Measurements from ENCODE around the gene TMEM82.

TMEM82 gene

DNA sequence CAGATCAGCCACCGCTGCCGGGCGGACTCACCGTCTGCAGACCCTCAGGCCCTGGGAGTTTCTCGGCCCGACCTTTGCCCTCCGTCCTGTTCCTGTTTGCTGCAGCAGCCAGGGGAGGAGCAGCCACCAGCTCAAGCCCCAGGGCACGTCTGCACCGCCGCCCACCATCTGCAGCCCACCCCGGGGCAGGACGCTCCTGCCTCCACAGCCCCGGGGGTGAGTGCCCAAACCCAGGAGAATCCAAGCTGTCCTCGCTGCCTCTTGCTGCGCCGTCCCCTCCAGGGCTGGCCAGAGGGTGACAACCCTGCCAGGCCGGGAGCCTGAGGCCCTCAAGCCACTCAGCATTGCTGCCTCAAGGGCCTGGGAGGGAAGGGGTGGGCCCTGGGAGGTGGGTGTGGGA, 7.4 kb upstream of the TMEM82 start:
- TF ChIP-seq, protein P1, sequence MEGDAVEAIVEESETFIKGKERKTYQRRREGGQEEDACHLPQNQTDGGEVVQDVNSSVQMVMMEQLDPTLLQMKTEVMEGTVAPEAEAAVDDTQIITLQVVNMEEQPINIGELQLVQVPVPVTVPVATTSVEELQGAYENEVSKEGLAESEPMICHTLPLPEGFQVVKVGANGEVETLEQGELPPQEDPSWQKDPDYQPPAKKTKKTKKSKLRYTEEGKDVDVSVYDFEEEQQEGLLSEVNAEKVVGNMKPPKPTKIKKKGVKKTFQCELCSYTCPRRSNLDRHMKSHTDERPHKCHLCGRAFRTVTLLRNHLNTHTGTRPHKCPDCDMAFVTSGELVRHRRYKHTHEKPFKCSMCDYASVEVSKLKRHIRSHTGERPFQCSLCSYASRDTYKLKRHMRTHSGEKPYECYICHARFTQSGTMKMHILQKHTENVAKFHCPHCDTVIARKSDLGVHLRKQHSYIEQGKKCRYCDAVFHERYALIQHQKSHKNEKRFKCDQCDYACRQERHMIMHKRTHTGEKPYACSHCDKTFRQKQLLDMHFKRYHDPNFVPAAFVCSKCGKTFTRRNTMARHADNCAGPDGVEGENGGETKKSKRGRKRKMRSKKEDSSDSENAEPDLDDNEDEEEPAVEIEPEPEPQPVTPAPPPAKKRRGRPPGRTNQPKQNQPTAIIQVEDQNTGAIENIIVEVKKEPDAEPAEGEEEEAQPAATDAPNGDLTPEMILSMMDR (IDR thresholded peaks at IDR 0.05; ENCODE audit: control insufficient read depth, extremely low read depth, insufficient read depth), result no peak
- no peak overlapping the region for H3K4me3 ChIP-seq (ENCODE audit: low read depth, low read length)
- no peak for DNase-seq (ENCODE audit: low read depth)

GRCh38 chr1:15735304-15736037, 6.8 kb upstream of the TMEM82 start:
- H3K4me3 ChIP-seq (ENCODE audit: low read depth, low read length), result no peak overlapping the region
- TF ChIP-seq, protein P1 (IDR thresholded peaks at IDR 0.05; ENCODE audit: control insufficient read depth, extremely low read depth, insufficient read depth), result no peak
- DNase-seq (ENCODE audit: low read depth), result no peak

GRCh38 chr1:15736038-15736891, 6.0 kb upstream of the TMEM82 start, which contains the start of gene SLC25A34:
TSS of gene SLC25A34 (plus strand) at chr1:15736258. CDS start at chr1:15736486, 228 bp downstream.
- TF ChIP-seq, protein P1 (IDR thresholded peaks at IDR 0.05; ENCODE audit: control insufficient read depth, extremely low read depth, insufficient read depth), result no peak

GRCh38 chr1:15736892-15737261, 5.4 kb upstream of the TMEM82 start:
- no peak for DNase-seq (ENCODE audit: low read depth)
- TF ChIP-seq, protein P1 (IDR thresholded peaks at IDR 0.05; ENCODE audit: control insufficient read depth, extremely low read depth, insufficient read depth), result no peak
- no peak overlapping the region for H3K4me3 ChIP-seq (ENCODE audit: low read depth, low read length)

More at GRCh38 chr1:15736038-15736891, 6.0 kb upstream of the TMEM82 start, which contains the start of gene SLC25A34:
- H3K4me3 ChIP-seq (ENCODE audit: low read depth, low read length), result no peak within 1 kb of the TSS
- peak; percentile 55 for DNase-seq (ENCODE audit: low read depth)

- no peak overlapping the region for H3K4me3 ChIP-seq (ENCODE audit: low read depth, low read length)
- no peak for DNase-seq (ENCODE audit: low read depth)
- TF ChIP-seq, protein P1 (IDR thresholded peaks at IDR 0.05; ENCODE audit: control insufficient read depth, extremely low read depth, insufficient read depth), result no peak
These were observed 4.7 kb upstream of the TMEM82 start for GRCh38 chr1:15737324-15738319.

DNA sequence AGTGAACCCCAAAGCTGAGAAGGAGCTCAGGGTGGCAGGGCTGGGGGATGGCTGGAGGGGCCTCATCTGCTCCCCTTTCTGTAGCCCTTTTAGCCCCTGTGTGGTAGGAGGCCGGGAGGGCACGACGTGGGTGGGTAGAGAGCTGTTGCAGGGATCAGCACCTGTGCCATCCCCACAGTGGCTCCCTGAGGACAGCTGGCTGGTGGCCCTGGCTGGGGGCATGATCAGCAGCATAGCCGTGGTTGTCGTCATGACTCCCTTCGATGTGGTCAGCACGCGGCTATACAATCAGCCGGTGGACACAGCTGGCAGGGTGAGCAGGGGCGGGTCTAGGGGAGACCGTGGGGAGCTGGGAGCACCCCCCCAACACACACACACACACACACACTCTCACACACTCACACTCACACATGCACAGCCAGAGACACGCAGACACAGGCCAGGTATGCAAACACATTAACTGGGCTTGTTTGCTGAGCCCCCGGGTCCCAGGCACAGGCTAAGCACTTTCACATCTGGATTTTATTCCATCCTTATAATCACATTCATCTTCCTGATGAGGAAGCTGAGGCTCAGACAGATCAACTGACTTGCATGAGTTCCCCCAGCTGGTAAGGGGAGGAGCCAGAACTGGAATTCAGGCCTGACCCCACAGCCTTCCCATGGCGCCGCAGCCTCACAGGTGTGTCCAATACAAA, 3.7 kb upstream of the TMEM82 start:
- no peak overlapping the region for H3K4me3 ChIP-seq (ENCODE audit: low read depth, low read length)
- DNase-seq (ENCODE audit: low read depth), result no peak

More for the DNA sequence above, 3.7 kb upstream of the TMEM82 start:
- TF ChIP-seq, protein P1 (IDR thresholded peaks at IDR 0.05; ENCODE audit: control insufficient read depth, extremely low read depth, insufficient read depth), result no peak
